GM10847 (cell line): ENCODE measurements around the gene KRT6A.

Source experiments
- POLR2A ChIP-seq: IDR thresholded peaks from 2 replicates; pipeline ENCODE4 v1.6.1; 2011; ENCODE audit not compliant: insufficient read length; ENCODE audit errors: extremely low read depth

The KRT6A gene

DNA sequence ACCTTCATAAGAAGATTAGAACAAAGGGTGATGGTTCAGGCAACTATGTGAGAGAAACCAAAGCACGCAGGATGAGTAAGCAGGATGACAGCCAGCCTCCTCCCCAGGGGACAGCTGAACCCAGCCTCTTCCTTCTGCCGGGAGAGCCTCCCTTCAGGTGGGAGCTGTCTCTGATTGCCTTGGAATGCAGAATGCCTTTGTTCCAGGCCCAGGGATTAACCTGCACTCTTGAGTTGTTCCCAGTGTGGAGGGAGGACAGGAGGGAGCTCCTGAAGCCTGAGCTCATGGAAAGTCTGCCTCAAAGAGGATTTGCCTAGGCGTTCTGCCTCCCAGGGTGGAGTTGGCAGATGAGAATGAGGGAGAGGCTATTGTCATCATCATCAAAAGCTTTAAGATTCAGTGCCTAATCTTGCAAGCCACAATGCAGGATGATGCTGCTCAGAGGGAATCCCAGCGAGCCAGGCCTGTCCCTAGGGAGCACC, 3.6 kb upstream of the KRT6A start:
- no peak for TF ChIP-seq POLR2A

DNA sequence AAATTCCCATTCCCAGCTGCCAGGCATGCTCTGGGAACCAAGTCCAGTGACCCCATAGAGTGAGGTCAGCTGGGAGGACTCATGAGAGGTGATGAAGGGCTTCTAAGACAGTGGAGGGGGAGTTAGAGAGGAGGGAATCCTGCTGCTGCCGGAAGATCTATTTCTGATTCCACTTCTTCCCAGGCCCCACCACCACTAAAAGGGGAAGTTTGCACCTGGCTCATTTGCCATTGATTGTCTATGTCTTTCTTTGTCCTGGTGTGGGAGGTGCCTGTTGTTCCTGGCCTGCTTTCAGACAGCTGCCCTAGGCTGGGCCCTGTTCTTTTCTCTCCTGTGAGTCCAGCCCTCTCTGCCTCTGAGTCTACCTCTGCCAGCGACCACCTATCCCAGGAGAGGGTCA, 3.0 kb upstream of the KRT6A start:
- no peak for TF ChIP-seq POLR2A

DNA sequence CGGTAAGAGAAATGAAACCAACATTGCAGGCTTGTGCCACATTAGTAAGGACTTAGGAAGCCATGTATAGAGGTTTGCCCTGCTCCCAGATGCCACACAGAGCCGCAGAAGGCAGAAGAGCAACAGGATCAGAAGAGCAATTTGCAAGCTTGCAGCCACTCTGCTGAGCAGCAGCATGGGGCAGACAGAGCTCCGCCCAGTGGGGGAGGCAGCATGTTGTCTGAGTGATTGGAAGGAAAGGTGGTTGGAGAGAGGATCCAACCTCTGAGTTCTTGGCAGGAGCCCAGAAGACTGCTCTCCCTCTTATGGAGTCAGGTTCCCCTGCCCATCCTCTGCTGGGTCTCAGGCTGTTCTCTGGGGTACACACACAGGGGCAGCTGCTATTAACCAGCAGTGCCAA, 2.3 kb upstream of the KRT6A start:
- no peak for TF ChIP-seq POLR2A

DNA sequence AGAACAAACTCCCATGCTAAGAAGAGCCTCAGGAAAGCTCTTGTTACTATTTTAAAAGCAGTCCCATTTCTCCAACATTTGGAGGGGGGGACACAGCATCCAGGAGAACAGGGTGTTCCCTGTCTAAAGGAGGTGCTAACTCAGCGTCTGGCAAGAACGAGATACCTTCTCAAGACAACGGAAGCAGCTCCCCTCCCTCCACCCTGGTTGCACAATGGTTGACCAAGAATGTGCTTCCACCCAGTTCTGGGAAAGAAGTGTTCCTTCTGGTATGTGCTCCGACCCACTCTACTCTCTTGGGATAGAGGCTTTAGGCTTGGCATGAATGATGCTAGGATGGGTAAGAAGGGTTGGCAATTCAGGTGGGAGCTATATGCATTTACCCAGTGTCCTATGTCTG, 1.5 kb upstream of the KRT6A start:
- TF ChIP-seq POLR2A: no peak

DNA sequence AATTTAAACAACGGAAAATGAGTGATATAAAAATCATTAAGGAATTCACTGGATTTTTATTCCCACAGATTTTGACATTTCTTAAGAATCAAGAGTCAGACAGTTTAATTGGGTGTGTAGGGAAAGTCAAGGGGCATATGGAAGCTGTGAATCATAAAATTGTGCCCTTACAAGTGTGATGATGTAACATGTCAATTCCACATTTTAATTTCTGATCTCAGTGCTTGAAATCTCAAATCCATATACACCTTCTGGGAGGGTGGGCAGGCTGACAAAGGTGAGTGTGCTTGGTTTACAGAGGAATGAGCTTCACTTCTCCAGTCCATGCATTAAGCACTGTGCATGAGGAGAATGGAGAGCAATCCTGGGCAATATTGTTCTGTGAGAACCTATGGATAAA, 1.0 kb upstream of the KRT6A start:
- no peak for TF ChIP-seq POLR2A

DNA sequence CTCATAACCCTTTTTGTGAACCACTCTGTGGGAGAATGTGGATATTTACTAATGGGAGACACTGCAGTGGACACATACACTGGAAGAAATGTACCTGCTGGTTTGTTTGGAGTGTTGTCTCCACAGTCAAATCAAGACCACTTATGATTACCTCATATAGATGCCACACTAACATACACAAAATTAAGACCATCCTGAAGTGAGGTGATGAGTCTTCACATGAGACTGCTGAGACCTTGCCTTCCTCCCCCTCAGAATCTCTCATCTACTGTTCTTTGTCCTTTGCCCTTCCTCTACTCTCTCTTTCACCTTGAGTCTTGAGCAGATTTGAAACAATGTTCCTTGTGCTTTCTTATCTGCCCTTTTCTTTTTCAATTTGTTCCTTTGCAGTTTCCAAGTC, 4.3 kb downstream of the KRT6A start:
- no peak for TF ChIP-seq POLR2A

DNA sequence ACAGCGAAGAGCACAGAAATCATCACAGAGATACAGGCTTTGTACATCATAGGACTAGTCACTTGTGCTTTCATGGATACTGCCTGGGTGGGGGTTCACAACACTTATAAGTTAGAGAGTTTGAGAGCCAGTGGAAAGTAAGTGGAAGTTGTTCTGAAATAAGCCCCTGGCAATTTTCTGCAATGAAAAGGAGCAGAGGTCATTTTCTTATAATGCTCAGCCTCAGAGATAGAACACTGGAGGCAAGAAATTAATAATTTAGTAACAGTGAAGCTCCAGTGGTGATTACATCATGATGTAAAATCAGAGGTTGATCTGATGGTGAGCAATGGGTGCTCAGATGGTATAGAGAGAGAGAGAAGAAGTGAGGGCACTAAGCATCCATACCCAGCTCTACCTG, 5.8 kb downstream of the KRT6A start:
- TF ChIP-seq POLR2A: no peak

DNA sequence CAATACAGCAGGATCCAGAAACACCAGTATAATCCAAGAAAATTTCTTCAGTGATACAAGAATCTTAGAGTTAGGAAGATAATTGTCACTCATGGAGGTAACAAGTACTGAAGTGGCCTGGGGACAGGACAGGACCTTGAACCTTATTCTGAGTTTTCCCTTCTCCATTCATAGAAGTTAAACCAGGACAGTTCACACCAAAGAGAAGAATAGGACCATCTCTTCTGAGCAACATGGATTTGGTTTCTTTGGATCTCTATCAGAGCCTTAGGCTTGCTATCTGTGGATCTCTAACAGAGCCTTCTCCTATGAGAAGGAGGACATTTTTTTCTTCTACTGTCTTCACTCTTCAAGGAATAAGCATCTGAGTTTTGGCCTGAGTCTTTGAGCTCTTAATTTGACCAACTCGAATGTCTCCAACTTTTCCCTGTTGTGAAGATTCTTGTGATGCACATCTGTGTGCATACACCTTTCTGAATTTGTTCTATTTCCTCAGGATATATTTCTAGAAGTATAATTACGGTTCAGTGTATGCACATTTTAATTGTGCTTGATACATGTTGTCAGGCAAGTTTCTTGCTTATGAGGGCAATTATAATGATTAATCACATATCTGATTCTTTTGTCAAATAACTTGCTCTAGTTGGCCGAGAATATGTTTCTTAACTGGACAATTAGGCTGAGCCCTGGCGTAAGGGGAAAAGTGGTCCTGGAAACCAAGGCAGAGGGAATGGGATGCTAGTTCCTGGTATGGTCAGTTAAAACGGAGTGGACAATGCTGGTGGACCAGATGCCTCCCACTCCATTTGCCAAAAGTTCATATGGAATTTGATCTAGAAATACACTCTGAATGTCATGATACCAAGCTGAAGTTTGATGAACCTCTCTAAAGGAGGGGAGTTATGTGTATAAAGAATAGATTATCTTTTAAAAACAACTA, 6.6 kb downstream of the KRT6A start:
- TF ChIP-seq POLR2A: no peak

DNA sequence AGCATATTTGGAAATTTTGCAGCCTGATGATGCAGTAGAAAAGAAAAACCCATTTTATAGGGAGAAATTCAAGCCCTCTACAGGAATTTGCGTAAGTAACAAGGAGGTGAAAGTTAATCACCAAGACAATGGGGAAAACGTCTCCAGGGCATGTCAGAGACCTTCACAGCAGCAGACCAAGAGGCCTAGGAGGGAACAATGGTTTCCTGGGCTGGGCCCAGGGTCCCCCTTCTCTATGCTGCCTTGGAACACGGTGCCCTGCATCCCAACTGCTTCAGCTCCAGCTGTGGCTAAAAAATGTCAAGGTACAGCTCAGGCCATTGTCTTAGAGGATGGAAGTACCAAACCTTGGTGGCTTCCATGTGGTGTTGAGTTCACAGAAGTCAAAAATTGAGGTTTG, 13.0 kb downstream of the KRT6A start:
- no peak for TF ChIP-seq POLR2A

DNA sequence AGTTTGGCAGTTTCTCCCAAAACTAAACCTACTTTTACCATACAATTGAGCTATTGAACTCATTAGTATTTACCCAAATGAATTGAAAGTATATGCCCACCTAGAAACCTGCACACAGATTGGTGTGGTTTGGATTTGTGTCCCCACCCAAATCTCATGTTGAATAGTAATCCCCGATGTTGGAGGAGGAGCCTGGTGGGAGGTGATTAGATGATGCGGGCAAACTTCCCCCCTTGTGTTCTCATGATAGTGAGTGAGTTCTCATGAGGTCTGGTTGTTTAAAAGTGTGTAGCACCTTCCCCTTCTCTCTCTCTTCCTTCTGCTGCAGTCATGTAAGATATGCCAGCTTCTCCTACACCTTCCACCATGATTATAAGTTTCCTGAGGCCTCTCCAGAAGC, 15.4 kb downstream of the KRT6A start:
- TF ChIP-seq POLR2A: no peak

DNA sequence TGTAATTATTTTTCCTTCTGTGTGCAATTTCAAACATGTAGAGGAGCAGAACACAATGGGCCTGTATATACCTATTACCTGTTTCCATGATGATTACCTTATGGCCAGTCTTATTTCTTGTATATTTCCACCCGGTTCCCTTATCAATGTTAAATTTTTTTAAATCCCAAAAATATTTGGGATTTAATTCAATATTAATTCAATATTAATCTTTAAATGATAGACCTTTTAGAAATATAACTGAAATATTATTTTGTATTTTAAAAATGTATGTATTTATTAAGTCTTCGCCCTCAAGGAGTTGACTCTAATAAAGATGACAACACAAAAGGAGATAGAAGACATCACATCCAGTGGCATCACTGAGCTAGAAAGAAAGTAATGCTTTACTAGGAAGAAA, 18.8 kb downstream of the KRT6A start:
- TF ChIP-seq POLR2A: no peak

DNA sequence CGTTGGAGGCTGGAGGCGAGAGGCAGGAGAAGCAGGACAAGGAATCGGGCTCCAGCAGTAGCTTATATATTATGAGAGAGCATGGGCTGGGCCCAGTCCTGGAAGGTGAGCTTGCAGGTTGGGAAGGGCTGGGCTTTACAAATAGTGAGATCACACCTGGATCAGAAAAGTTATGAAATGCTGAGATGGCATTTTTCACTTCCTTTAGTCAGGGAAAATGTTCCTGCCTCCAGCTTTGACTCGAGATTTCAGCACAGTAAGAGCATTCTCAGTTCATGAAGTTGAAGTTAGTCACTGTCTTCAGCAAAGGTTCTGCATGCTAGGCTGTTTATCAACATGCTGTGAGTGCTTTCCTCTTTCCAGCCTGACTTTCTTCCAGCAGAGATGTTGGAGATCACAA, 19.3 kb downstream of the KRT6A start, which contains the start of gene KRT6C:
Gene KRT6C, minus strand, starts transcription at position 38 of the 400 bp plus-strand sequence. CDS start 68 bp downstream, outside the sequence.
- no peak for TF ChIP-seq POLR2A

DNA sequence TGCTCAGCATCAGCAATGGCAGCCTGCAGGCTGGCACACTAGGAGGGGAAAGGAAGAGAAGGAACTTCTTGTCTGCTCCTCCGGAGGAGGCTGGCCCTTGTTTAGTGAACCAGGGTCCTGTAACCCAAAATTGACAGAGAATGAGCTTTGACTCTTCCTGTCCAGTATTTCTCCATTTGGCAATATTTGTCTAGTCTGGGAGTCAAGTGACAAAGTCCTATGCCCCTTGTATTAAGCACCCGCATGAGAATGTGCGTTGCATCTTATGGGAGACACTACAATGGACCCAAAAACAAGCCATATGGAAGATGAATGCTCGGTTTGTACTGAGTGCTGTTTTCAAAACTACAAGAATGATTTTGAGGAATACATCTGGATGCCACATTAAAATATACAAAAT, 23.2 kb downstream of the KRT6A start:
- TF ChIP-seq POLR2A: no peak

DNA sequence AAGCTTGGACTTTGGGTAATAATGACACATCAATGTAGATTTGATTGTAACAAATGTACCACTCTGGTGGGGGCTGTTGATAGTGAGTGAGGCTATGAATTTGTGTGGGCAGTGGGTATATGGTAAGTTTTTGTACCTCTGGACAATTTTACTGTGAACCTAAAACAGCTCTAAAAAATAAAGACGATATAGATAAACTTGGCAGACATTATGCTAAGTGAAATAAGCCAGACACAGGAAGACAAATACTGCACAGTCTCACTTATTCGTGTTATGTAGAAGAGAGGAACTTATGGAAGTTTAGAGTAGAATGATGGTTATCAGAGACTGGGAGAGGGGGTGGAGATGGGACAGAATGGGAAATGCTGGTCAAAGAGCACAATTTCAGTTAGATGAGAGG, 28.2 kb downstream of the KRT6A start:
- no peak for TF ChIP-seq POLR2A

DNA sequence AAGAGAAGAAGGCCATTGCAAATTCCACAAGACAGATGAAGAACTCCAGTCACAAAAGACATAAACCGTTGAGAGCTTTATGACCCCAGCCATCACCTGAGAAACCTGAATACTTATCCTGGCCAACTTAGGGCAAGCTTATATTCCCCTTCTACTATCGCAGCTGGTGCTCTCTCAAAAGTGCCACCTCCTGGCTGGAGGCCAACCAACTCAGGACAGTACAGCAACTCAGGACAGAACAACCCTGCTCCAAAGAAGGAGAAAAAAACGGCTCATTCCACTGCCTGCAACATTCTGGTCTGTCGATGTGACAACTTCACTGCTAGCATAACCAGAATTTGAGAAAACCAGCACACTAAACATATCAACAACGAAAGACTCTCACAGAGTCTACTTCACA, 31.4 kb downstream of the KRT6A start:
- no peak for TF ChIP-seq POLR2A

DNA sequence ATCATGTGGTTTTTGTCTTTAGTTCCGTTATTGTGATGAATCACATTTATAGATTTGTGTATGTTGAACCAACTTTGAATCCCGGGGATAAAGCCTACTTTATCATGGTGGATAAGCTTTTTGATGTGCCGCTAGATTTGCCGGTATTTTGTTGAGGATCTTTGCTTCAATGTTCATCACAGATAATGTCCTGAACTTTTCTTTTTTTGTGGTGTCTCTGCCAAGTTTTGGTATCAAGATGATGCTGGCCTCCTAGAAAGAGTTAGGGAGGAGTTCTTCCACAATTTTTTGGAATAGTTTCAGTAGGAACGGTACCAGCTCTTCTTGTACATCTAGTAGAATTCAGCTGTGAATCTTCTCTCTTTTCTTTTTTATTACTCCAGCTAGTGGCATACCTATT, 34.2 kb downstream of the KRT6A start:
- no peak for TF ChIP-seq POLR2A

DNA sequence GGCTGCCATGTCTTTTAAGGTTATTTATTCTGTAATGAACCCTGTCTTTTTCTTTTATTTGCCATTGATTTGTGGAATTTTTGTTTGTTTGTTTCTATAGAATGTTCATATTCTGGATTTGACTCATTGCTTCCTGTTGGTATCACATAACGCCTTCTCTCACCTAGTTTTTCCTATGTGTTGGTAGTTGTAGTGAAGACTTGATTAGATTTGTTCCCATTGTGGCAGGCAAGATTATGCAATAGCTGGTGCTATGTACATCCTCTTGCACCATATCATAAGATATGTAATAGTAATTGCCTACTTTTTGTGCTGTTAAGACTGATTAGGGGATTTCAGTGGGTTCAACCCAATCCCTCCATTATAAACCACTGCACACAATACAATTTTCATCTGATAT, 37.2 kb downstream of the KRT6A start:
- TF ChIP-seq POLR2A: no peak
